ENCODE measurements around the gene TMEM51.
"Not testable (repeated sequence)": the region's sequence is repeated elsewhere in the genome, so short reads cannot be mapped to it uniquely, and the experiment has no call there.

The TMEM51 gene

GRCh38 chr1:15155888-15156741 lies 2.6 kb downstream of the TMEM51 start:
- no peak for DNase-seq

DNA sequence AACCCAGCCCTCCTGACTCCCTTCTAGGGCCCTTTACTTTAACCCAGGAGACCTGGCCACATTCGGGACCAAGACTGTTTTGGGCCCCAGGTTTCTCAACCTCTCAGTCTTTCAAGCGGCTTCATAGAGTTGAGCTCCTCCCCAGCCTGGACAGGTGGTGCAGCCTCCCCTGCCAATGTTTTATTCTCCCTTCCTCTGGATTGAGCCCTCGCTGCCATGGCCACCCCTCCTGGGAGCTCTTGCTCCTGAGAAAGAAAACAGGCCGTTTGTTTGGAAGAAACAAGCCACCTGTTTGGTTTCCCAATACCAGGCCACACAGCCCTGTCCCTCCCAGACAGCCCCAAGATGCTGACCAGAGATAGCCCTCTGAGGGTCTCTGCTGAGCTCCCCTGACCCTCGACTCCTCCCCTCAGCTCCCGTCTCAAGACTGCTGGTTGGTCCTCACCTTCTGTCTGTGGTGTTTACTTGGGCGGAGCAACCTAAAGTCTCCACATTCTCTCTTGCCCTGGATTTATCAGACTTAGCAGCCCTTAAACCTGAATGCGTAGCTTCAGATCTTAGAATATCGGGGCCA lies 3.3 kb downstream of the TMEM51 start:
- no peak for DNase-seq

DNA sequence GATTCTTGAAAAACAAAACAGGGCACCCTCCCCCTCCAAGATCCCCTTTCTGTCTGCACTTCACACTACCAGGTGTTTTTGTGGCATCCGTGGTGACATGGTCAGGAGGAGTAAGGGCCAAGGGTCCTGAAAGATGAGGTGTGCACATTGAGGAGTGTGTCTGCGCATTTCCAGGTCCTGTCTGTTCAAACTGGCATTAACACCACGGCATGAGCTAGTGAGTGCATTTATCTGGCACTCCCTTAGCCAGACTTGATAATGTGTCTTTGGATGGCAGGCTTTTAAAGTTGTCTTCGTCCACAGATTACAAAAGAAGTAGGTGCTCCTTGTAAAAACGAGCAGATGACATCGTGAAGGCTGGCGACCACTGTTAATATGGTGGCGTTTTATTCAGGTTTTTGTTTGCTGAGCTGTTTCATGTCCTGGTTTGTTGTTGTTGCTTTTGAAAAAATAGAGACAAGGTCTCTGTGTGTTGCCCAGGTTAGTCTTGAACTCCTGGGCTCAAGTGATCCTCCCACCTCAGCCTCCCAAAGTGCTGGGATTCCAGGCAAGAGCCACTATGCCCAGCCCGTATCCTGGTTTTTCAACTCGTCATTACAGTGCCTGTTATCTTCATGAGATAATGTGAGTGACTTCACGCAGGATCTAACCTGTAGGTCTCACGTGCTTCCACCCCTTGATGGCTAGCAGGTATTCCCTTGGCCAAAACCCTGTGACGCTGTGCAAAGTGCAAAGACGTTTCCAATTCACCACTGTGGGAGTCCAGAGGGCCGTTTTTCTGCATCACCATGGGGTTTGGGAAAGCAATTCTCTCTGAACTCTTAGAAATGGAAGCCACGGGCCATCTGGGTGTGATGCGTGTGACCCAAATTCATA lies 4.2 kb downstream of the TMEM51 start:
- DNase-seq, result no peak

- DNase-seq, result no peak
These were observed 5.1 kb downstream of the TMEM51 start for GRCh38 chr1:15158506-15159165.

GRCh38 chr1:15159166-15159555 lies 5.6 kb downstream of the TMEM51 start:
- no peak for DNase-seq

DNA sequence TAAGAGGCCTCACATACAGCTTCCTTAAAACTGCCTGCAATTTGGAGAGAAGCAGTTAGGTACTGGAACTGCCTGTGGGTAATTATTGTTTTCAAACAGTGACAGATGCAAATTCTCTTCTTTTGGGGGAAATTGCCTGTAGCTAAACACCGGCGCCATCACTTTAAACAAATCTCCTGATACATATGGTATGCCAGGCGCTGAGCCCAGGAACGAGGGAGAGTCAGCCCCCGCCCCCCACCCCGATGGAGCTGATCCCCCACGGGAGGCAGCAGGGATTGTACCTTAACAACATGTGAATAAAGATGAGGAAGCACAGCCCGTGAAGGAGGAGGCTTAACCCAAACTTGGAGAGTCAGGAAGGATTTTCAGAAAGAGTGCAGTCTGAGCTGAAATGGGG lies 7.1 kb downstream of the TMEM51 start:
- no peak for DNase-seq

DNA sequence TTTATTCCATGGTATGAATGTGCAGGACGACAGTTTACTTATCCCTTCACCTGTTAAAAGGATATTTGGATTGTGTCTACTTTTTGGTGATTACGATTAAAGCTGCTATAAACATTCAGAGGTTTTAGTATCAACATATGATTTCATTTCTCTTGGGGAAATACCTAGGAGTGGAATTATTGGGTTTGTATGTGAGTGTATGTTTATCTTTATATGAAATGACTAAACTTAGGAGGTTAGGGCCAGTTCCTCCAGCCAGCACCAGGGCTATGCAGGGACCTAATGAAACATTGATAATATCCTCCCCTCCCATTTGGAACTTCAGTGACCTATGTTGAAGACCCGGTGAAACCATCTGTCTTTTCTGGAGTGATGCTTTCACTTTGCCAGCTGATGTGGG lies 13.8 kb downstream of the TMEM51 start:
- no peak for DNase-seq

- no peak for DNase-seq
These were observed 14.9 kb downstream of the TMEM51 start for GRCh38 chr1:15168479-15168878.

DNA sequence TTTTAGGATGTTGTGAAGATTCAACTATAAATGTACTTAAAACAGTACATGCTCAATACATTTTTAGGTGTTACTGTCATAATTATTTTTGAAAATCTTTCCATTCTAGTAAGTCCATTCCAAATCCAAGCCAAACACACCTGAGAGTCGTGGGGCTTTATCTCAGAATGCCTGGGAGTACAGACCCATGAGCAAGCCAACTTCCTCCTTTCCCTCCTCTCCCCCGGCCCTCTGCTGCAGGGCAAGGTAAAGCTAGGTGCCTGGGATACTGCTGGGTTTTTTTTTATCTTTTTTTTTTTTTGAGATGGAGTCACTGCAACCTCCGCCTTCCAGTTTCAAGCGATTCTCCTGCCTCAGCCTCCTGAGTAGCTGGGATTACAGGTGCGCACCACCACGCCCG lies 16.5 kb downstream of the TMEM51 start:
- no peak for DNase-seq

- DNase-seq, result no peak
These were observed 17.8 kb downstream of the TMEM51 start for GRCh38 chr1:15171271-15171908.

DNA sequence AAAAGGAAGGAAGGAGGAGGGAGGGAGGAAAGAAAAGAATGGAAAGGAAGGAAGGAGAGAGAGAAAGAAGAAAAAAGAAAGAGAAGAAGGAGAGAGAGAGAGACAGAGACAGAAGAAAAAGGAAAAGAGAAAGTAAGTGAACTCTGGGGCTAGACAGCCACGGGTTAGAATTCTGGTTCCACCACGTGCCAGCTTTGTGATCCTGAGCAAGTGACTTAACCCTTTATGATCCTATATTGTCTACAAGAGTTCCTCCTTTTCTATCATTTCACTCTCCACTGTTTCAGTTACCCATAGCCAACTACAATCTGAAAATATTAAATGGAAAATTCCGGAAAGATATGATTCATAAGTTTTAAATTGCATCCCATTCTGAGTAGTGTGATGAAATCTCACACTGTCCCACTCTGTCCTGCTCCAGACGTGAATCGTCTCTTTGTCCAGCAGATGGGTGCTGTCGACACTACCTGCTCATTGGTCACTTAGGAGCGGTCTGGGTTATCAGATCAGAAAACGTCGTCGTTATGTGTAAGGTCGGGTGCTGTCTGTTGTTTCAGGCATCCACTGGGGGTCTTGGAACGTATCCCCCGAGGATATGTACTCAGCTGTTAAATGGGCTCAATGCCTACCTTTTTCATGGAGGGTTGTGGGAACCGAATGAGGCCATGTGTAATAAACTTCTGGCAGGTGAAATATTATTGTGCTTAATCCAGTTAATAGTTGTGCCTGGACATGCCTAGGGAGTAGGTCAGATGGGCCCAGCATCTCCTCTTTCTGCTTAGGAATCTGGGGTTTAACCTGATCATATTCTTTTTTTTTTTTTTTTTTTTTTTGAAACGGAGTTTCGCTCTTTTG lies 19.1 kb downstream of the TMEM51 start:
- DNase-seq, result no peak

GRCh38 chr1:15173863-15174614 lies 20.5 kb downstream of the TMEM51 start:
- DNase-seq, result no peak

- no peak for DNase-seq
These were observed 21.1 kb downstream of the TMEM51 start for GRCh38 chr1:15174615-15174983.

DNA sequence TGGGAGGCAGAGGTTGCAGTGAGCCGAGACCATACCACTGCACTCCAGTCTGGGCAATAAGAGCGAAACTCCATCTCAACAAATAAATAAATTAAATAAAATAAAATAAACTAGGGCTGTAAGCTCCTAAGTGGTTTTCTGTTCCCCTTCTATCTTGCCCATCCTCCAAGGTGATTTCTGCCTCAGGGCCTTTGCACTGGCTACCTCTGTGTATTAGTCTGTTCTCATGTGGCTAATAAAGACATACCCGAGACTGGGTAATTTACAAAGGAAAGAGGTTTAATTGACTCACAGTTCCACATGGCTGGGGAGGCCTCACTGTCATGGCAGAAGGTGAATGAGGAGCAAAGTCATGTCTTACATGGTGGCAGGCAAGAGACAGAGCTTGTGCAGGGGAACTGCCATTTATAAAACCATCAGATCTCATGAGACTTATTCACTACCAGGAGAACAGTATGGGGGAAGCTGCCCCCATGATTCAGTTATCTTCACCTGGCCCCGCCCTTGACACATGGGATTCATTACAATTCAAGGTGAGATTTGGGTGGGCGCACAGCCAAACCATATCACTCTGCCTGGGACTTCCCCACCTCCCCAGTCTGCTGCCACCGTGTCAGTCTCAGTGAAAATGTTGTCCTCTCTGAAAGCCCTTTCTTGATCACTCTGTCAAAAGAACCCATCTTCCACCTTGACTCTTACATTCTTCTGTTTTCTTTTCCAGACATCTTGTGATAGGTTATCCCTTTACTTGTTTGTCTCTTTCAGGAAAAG lies 22.0 kb downstream of the TMEM51 start:
- not testable (repeated sequence) for DNase-seq

DNA sequence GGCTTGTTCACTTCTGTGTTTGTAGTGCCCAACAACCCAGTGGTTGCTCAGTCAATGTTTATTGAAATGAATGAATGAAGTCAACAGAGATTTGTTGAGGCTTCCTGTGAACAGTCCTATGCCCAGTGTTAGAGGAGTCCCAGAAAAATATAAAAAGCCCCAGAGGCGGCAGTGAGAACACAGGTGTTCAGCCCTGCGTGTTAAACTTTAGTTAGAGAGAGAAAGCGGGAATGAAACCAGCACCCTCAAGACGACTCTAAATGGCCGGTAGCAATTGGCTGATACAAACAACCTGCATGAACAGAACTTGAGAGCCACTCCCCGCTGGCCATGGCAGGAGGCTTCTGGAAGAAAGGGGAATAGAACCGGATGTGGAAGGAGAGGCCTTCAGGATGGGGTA lies 22.6 kb downstream of the TMEM51 start:
- no peak for DNase-seq

GRCh38 chr1:15176898-15177665 lies 23.5 kb downstream of the TMEM51 start:
- DNase-seq, result no peak

DNA sequence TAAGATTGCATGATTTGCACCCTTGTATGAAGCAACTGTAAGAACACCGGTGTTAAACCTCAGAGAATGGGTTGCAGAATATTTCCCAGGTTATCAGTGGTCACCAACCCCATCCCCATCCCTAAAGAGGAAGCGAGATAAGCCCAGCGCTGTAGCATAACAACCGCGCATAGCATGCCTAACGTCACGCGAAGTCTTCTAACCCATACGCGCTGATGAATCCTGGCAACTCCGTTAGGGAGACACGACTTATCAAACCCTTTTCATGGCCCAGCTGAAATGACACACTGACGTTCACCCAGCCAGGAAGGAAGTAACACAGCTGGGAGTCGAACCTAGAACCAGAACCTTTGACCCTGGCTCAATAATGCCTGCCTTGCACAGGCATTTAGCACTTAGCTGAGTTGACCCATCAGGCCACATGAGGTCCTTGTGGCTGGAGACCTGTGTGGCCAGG lies 24.2 kb downstream of the TMEM51 start:
- DNase-seq, result no peak

DNA sequence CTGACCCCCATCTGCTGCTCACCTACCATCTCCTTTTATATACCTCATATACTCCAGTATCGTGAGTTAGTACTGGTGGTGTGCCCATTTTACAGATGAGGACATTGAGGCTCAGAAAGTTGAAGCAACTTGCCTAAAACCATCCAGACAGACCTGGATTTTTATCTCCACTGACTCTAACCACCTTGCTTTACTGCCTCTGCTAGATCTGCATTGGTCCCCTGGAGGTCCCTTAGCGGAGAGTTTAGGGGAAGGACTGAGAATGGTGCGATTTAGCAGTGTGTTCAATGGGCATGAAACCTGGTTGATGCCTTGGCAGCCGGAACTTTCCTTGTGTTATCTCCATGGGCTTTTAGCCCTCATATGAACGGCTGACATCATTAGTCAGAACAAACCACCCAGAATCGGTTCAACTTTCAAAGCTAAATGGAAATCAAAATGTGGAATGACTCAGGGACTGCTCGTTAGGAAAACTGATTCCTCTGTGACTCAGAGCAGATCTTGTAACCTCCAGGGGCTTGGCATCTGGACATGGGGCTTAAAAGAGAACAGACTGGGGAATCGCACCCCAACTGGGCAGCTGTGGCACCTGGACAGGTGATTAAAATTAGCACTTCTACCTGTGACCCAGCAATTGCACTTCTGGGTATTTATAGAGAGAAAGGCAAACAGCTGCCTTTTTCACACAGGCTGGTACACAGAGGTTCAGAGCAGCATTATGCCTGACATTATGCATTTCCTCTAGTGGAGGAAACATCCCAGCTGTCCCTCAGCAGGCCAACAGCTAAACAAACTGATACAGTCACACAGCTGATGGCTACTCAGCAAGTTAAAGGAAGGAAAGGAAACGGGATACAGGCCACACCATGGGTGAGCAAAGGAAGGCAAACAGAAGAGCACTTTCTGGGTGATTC lies 25.3 kb downstream of the TMEM51 start:
- no peak for DNase-seq

Data from activated gamma-delta T cell treated with Interleukin-2 at 50 U/mL for 16 hours (primary cell).